ENCODE data around the gene COA3.

Gene COA3

GRCh38 chr17:42798383-42799380, at the start of gene COA3, which contains the start of gene CNTD1:
TSS of gene COA3 (minus strand) at chr17:42798704. CDS start at chr17:42798681, 23 bp downstream.
TSS of gene CNTD1 (plus strand) at chr17:42798861. CDS start at chr17:42799068, 207 bp downstream.
- Histone ChIP-seq H2AFZ (ENCODE audit: low read length, unreplicated experiment) (peak within 1 kb of the TSS; percentile 76), H3K27me3 (ENCODE audit: insufficient read depth, low read length) (no peaks in the 10 kb centered on the region), H3K4me1 (ENCODE audit: control insufficient read depth, insufficient read depth, low read length, unreplicated experiment) (peaks cover 9% of the 10 kb centered on the region), H3K27ac (ENCODE audit: low read depth, low read length) (no peak within 1 kb of the TSS), H3K36me3 (ENCODE audit: insufficient read depth, low read length) (no peaks in the 10 kb centered on the region), H3K4me3 (ENCODE audit: low read depth, low read length) (peak within 1 kb of the TSS; percentile 93), H3K79me2 (ENCODE audit: control insufficient read depth, insufficient read depth, low read length, unreplicated experiment) (peaks cover 14% of the 10 kb centered on the region)

GRCh38 chr17:42848093-42848492, 49.6 kb upstream of the COA3 start:
- Histone ChIP-seq H3K79me2 (ENCODE audit: control insufficient read depth, insufficient read depth, low read length, unreplicated experiment) (no peaks in the 10 kb centered on the region), H3K4me1 (ENCODE audit: control insufficient read depth, insufficient read depth, low read length, unreplicated experiment) (peaks cover 38% of the 10 kb centered on the region), H2AFZ (ENCODE audit: low read length, unreplicated experiment) (no peak overlapping the region), H3K4me3 (ENCODE audit: low read depth, low read length) (no peak overlapping the region), H3K27me3 (ENCODE audit: insufficient read depth, low read length) (no peaks in the 10 kb centered on the region), H3K27ac (ENCODE audit: low read depth, low read length) (no peak overlapping the region), H3K36me3 (ENCODE audit: insufficient read depth, low read length) (0 out of 2 replicates have a peak, but pooled peaks cover 5% of the 10 kb centered on the region)

DNA sequence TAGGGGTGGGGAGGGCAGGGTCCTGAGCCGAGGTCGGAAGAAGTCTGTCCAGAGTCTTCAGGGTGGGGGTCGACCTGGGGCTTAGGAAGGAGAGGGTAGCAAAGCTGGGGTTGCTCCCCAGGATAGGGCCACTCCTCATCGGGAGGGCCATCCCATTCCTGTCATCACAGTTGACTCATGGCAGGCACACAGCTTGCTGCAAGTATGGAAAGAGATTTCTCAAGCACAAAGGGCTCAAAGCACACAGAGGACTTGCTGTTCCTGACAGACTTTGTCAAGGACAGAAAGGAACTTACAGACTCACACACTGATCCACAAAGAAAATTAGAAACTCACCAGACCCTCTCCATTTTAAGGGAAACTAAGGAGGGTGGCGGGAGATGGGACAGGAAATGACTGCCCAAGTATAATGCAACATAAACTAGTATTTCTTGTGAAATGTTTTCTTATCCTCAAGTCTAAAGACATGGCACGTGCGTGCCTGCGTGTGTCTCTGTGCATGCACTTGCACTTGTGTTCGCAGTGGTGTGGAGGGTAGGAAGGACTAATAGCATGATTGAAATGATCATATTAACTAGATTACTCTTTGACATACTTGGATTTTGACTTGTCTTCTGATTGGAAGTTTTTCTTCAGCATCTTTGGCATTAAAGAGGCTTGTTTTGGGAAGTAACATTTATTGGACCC, 48.2 kb upstream of the COA3 start:
- peaks cover 9% of the 10 kb centered on the region; the same call in 1 of the 2 replicates for H3K36me3 ChIP-seq (ENCODE audit: insufficient read depth, low read length)
- no peak overlapping the region for H2AFZ ChIP-seq (ENCODE audit: low read length, unreplicated experiment)
- H3K27me3 ChIP-seq (ENCODE audit: insufficient read depth, low read length) = no peaks in the 10 kb centered on the region
- H3K4me1 ChIP-seq (ENCODE audit: control insufficient read depth, insufficient read depth, low read length, unreplicated experiment) = peaks cover 42% of the 10 kb centered on the region
- H3K79me2 ChIP-seq (ENCODE audit: control insufficient read depth, insufficient read depth, low read length, unreplicated experiment) = no peaks in the 10 kb centered on the region
- H3K27ac ChIP-seq (ENCODE audit: low read depth, low read length) = peak overlapping the region; percentile 76
- no peak overlapping the region for H3K4me3 ChIP-seq (ENCODE audit: low read depth, low read length)

DNA sequence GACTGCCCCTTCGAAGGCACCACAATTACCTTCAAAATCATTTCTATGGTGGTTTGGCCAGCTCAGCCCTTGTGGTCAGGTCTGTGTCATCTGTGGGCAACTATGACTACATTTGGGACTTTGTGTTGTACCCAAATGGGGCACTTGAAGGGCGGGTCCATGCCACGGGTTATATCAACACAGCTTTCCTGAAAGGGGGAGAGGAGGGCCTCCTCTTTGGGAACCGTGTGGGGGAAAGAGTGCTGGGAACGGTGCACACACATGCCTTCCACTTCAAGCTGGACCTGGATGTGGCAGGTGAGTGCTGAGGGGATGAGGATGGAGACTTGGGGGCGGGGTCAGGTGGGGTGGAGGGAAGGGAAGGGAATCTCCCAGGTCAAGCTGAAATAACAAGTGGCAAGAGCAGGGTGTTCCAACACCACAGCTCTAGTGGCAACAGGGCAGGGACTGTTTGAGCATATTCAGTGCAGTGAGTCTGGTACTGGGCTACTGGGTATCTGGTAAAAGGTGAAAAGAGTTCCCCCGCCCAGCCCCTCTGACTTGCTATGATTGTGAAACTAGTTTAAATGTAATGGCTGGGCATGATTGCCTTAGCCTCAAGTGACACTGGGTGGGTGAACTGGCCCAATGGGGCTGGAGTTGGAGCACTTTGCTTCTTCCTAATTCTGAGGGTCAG, 47.6 kb upstream of the COA3 start:
- Histone ChIP-seq H3K27me3 (ENCODE audit: insufficient read depth, low read length) (no peaks in the 10 kb centered on the region), H3K4me1 (ENCODE audit: control insufficient read depth, insufficient read depth, low read length, unreplicated experiment) (peaks cover 41% of the 10 kb centered on the region), H3K79me2 (ENCODE audit: control insufficient read depth, insufficient read depth, low read length, unreplicated experiment) (no peaks in the 10 kb centered on the region), H3K27ac (ENCODE audit: low read depth, low read length) (peak overlapping the region; percentile 76), H2AFZ (ENCODE audit: low read length, unreplicated experiment) (no peak overlapping the region), H3K36me3 (ENCODE audit: insufficient read depth, low read length) (peaks cover 16% of the 10 kb centered on the region; the same call in 1 of the 2 replicates), H3K4me3 (ENCODE audit: low read depth, low read length) (no peak overlapping the region)

DNA sequence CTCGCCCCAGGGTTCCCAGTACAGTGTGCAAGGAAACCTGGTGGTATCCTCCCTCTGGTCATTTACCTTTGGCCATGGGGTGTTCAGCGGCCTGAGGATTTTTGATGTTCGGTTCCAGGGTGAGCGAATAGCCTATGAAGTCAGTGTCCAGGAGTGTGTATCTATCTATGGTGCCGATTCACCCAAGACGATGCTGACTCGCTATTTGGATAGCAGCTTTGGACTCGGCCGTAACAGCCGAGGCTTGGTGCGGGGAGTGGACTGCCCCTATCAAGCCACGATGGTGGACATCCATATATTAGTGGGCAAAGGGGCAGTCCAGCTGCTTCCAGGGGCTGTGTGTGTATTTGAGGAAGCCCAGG, 47.0 kb upstream of the COA3 start:
- Histone ChIP-seq H3K27ac (ENCODE audit: low read depth, low read length) (peak overlapping the region; percentile 76), H3K4me1 (ENCODE audit: control insufficient read depth, insufficient read depth, low read length, unreplicated experiment) (peaks cover 36% of the 10 kb centered on the region), H3K79me2 (ENCODE audit: control insufficient read depth, insufficient read depth, low read length, unreplicated experiment) (no peaks in the 10 kb centered on the region), H3K4me3 (ENCODE audit: low read depth, low read length) (no peak overlapping the region), H3K36me3 (ENCODE audit: insufficient read depth, low read length) (peaks cover 17% of the 10 kb centered on the region; the same call in 1 of the 2 replicates), H3K27me3 (ENCODE audit: insufficient read depth, low read length) (no peaks in the 10 kb centered on the region), H2AFZ (ENCODE audit: low read length, unreplicated experiment) (no peak overlapping the region)

DNA sequence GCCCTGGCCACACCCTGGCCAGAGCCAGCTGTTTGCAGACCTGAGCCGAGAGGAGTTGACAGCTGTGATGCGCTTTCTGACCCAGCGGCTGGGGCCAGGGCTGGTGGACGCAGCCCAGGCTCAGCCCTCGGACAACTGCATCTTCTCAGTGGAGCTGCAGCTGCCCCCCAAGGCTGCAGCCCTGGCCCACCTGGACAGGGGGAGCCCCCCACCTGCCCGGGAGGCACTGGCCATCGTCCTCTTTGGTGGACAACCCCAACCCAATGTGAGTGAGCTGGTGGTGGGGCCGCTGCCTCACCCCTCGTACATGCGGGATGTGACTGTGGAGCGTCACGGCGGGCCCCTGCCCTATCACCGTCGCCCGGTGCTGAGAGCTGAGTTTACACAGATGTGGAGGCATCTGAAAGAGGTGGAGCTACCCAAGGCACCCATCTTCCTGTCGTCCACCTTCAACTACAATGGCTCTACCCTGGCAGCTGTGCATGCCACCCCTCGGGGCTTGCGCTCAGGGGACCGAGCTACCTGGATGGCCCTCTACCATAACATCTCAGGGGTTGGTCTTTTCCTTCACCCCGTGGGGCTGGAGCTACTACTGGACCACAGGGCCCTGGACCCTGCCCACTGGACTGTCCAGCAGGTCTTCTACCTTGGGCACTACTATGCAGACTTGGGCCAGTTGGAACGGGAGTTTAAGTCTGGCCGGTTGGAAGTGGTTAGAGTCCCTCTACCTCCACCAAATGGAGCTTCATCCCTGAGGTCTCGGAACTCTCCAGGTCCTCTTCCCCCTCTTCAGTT, 46.5 kb upstream of the COA3 start:
- Histone ChIP-seq H3K4me1 (ENCODE audit: control insufficient read depth, insufficient read depth, low read length, unreplicated experiment) (peaks cover 33% of the 10 kb centered on the region), H3K4me3 (ENCODE audit: low read depth, low read length) (no peak overlapping the region), H3K79me2 (ENCODE audit: control insufficient read depth, insufficient read depth, low read length, unreplicated experiment) (no peaks in the 10 kb centered on the region), H3K36me3 (ENCODE audit: insufficient read depth, low read length) (peaks cover 17% of the 10 kb centered on the region; the same call in 1 of the 2 replicates), H3K27ac (ENCODE audit: low read depth, low read length) (peak overlapping the region; percentile 76), H2AFZ (ENCODE audit: low read length, unreplicated experiment) (no peak overlapping the region), H3K27me3 (ENCODE audit: insufficient read depth, low read length) (no peaks in the 10 kb centered on the region)

DNA sequence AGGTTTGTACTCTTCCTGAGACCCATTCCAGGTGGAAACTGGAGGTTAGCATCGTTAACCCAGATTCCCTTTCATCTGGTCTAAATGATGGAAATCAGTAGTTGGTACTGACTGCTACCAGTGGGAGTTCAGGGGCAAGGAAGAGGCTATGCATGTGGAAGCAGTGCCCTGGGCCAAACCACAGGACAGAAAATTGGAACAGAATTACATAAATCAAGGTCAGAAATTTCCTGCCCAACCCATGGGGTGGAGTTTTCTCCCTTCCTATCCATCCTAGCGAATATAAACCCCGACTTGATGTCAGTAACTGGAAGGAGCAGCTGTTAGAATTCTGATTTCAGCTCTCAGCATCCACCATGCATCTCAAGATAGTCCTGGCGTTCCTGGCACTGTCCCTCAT, 45.8 kb upstream of the COA3 start, which contains the start of gene AOC2:
AOC2 (plus strand) TSS at position 310 of the 400 bp plus-strand sequence; CDS start at position 357, 47 bp downstream.
- Histone ChIP-seq H3K27ac (ENCODE audit: low read depth, low read length) (peak within 1 kb of the TSS; percentile 76), H3K36me3 (ENCODE audit: insufficient read depth, low read length) (peaks cover 17% of the 10 kb centered on the region; the same call in 1 of the 2 replicates), H2AFZ (ENCODE audit: low read length, unreplicated experiment) (no peak within 1 kb of the TSS), H3K27me3 (ENCODE audit: insufficient read depth, low read length) (no peaks in the 10 kb centered on the region), H3K79me2 (ENCODE audit: control insufficient read depth, insufficient read depth, low read length, unreplicated experiment) (peaks cover under 1% of the 10 kb centered on the region), H3K4me3 (ENCODE audit: low read depth, low read length) (no peak within 1 kb of the TSS), H3K4me1 (ENCODE audit: control insufficient read depth, insufficient read depth, low read length, unreplicated experiment) (peaks cover 32% of the 10 kb centered on the region)

- H3K27ac ChIP-seq (ENCODE audit: low read depth, low read length) = no peak overlapping the region
- no peaks in the 10 kb centered on the region for H3K27me3 ChIP-seq (ENCODE audit: insufficient read depth, low read length)
- H3K79me2 ChIP-seq (ENCODE audit: control insufficient read depth, insufficient read depth, low read length, unreplicated experiment) = peaks cover 6% of the 10 kb centered on the region
- H3K36me3 ChIP-seq (ENCODE audit: insufficient read depth, low read length) = peaks cover 25% of the 10 kb centered on the region; the same call in 1 of the 2 replicates
- no peak overlapping the region for H3K4me3 ChIP-seq (ENCODE audit: low read depth, low read length)
- peaks cover 32% of the 10 kb centered on the region for H3K4me1 ChIP-seq (ENCODE audit: control insufficient read depth, insufficient read depth, low read length, unreplicated experiment)
- H2AFZ ChIP-seq (ENCODE audit: low read length, unreplicated experiment) = no peak overlapping the region
Measured at GRCh38 chr17:42843358-42843934, 44.9 kb upstream of the COA3 start.

GRCh38 chr17:42841975-42842685, 43.6 kb upstream of the COA3 start:
- Histone ChIP-seq H2AFZ (ENCODE audit: low read length, unreplicated experiment) (no peak overlapping the region), H3K27me3 (ENCODE audit: insufficient read depth, low read length) (no peaks in the 10 kb centered on the region), H3K36me3 (ENCODE audit: insufficient read depth, low read length) (peaks cover 35% of the 10 kb centered on the region; the same call in 1 of the 2 replicates), H3K4me1 (ENCODE audit: control insufficient read depth, insufficient read depth, low read length, unreplicated experiment) (peaks cover 29% of the 10 kb centered on the region), H3K79me2 (ENCODE audit: control insufficient read depth, insufficient read depth, low read length, unreplicated experiment) (peaks cover 15% of the 10 kb centered on the region), H3K27ac (ENCODE audit: low read depth, low read length) (no peak overlapping the region), H3K4me3 (ENCODE audit: low read depth, low read length) (no peak overlapping the region)

Measured in ACC112 (cell line).